Urothelium cell line (cell line): Measurements from ENCODE around the gene SPDYE4.
"Not testable (repeated sequence)": the region's sequence is repeated elsewhere in the genome, so short reads cannot be mapped to it uniquely, and the experiment has no call there.

Experiments used
- DNase-seq: peaks from one replicate; pipeline ENCODE4 v3.0.0; 2011; ENCODE audit warnings: low spot score, mixed read lengths
- FAIRE-seq: peaks from 2 replicates; lab custom pipeline; 2011; peaks lifted over from hg19 to GRCh38; lab: Jason Lieb, UNC

Gene SPDYE4

GRCh38 chr17:8758137-8758596 is at the start of gene SPDYE4:
SPDYE4 (minus strand) TSS chr17:8758546; CDS start chr17:8758382, 164 bp downstream.
- FAIRE-seq (no peak), DNase-seq (no peak)

GRCh38 chr17:8806926-8807550 is 48.7 kb upstream of the SPDYE4 start:
- FAIRE-seq (no peak), DNase-seq (peak; percentile 45)

GRCh38 chr17:8806253-8806925 is 48.0 kb upstream of the SPDYE4 start:
- FAIRE-seq, result no peak

GRCh38 chr17:8805396-8805795 is 47.0 kb upstream of the SPDYE4 start:
- not testable (repeated sequence) for FAIRE-seq, DNase-seq

More at GRCh38 chr17:8806253-8806925, 48.0 kb upstream of the SPDYE4 start:
- DNase-seq, result no peak

- FAIRE-seq, result no peak
Observed at GRCh38 chr17:8803531-8804420, 45.4 kb upstream of the SPDYE4 start.

GRCh38 chr17:8801135-8801840 is 42.9 kb upstream of the SPDYE4 start:
- FAIRE-seq (no peak), DNase-seq (no peak)

More at GRCh38 chr17:8803531-8804420, 45.4 kb upstream of the SPDYE4 start:
- DNase-seq, result no peak

GRCh38 chr17:8800656-8801055 is 42.3 kb upstream of the SPDYE4 start:
- DNase-seq (no peak), FAIRE-seq (no peak)

- FAIRE-seq (no peak), DNase-seq (no peak)
Observed at GRCh38 chr17:8799570-8800212, 41.3 kb upstream of the SPDYE4 start.

GRCh38 chr17:8798846-8799569 is 40.7 kb upstream of the SPDYE4 start, which contains the start of gene MFSD6L:
MFSD6L (minus strand) TSS chr17:8799365; CDS start chr17:8799120, 245 bp downstream.
- FAIRE-seq, result no peak

GRCh38 chr17:8798176-8798845 is 40.0 kb upstream of the SPDYE4 start:
- DNase-seq, result no peak

More at GRCh38 chr17:8798846-8799569, 40.7 kb upstream of the SPDYE4 start, which contains the start of gene MFSD6L:
- DNase-seq, result no peak

GRCh38 chr17:8797621-8798175 is 39.4 kb upstream of the SPDYE4 start:
- FAIRE-seq (no peak), DNase-seq (no peak)

More at GRCh38 chr17:8798176-8798845, 40.0 kb upstream of the SPDYE4 start:
- FAIRE-seq, result no peak

- DNase-seq, result no peak
- no peak for FAIRE-seq
Observed at GRCh38 chr17:8794636-8795035, 36.3 kb upstream of the SPDYE4 start.

- FAIRE-seq, result no peak
- DNase-seq, result no peak
Observed at GRCh38 chr17:8793649-8794048, 35.3 kb upstream of the SPDYE4 start.

- FAIRE-seq, result no peak
- DNase-seq, result no peak
Observed at GRCh38 chr17:8792646-8793045, 34.3 kb upstream of the SPDYE4 start.

GRCh38 chr17:8791910-8792270 is 33.5 kb upstream of the SPDYE4 start:
- DNase-seq (peak; percentile 52), FAIRE-seq (no peak)

GRCh38 chr17:8791248-8791909 is 33.0 kb upstream of the SPDYE4 start:
- DNase-seq (no peak), FAIRE-seq (no peak)

- no peak for FAIRE-seq
- DNase-seq, result no peak
Observed at GRCh38 chr17:8789743-8790142, 31.4 kb upstream of the SPDYE4 start.

GRCh38 chr17:8788998-8789397 is 30.7 kb upstream of the SPDYE4 start:
- DNase-seq (no peak), FAIRE-seq (no peak)
